ENCODE measurements around the gene VAPB. TPM values are rescaled to one million over a fixed set of nuclear protein-coding genes. Genes with fewer than 3 reads are reported as not detected.

The VAPB gene
- polyA plus RNA-seq, 2 donors: 19.7 to 20.2 TPM

- Histone ChIP-seq H3K4me1 (ENCODE audit: control insufficient read depth in 2 of 2, insufficient read depth in 2 of 2, low read length in 1 of 2) (peaks cover 0 to 3% of the 10 kb centered on the region in 2 donors), H3K27ac (ENCODE audit: low read depth in 2 of 2, low read length in 1 of 2) (no peak overlapping the region), H3K27me3 (ENCODE audit: control insufficient read depth in 1 of 2, insufficient read depth in 2 of 2, low read length in 2 of 2) (no peaks in the 10 kb centered on the region), H3K36me3 (ENCODE audit: control insufficient read depth in 2 of 2, insufficient read depth in 2 of 2, low read length in 1 of 2) (peaks cover 0 to 9% of the 10 kb centered on the region in 2 donors), H3K4me3 (ENCODE audit: low read depth in 1 of 2, low read length in 2 of 2) (no peak overlapping the region), H3K9me3 (ENCODE audit: control insufficient read depth in 2 of 2, insufficient read depth in 1 of 2, low read depth in 1 of 2, low read length in 1 of 2) (no peaks in the 10 kb centered on the region)
- WGBS, 2 donors: 96 to 97% methylated on average over 2 of the region's 2 CpGs
Measured at GRCh38 chr20:58428364-58428763, 39.3 kb downstream of the VAPB start.

GRCh38 chr20:58429303-58429702, 40.3 kb downstream of the VAPB start:
- no peaks in the 10 kb centered on the region for H3K27me3 ChIP-seq (ENCODE audit: control insufficient read depth in 1 of 2, insufficient read depth in 2 of 2, low read length in 2 of 2)
- peaks cover 3% of the 10 kb centered on the region in 2 donors for H3K4me1 ChIP-seq (ENCODE audit: control insufficient read depth in 2 of 2, insufficient read depth in 2 of 2, low read length in 1 of 2)
- H3K9me3 ChIP-seq (ENCODE audit: control insufficient read depth in 2 of 2, insufficient read depth in 1 of 2, low read depth in 1 of 2, low read length in 1 of 2): no peaks in the 10 kb centered on the region
- peaks cover 0 to 9% of the 10 kb centered on the region in 2 donors for H3K36me3 ChIP-seq (ENCODE audit: control insufficient read depth in 2 of 2, insufficient read depth in 2 of 2, low read length in 1 of 2)
- no peak overlapping the region for H3K27ac ChIP-seq (ENCODE audit: low read depth in 2 of 2, low read length in 1 of 2)
- no peak overlapping the region for H3K4me3 ChIP-seq (ENCODE audit: low read depth in 1 of 2, low read length in 2 of 2)
- 88 to 92% methylated on average over 7 of the region's 7 CpGs for whole genome bisulfite sequencing, 2 donors

GRCh38 chr20:58431134-58431533, 42.1 kb downstream of the VAPB start:
- H3K4me3 ChIP-seq (ENCODE audit: low read depth in 1 of 2, low read length in 2 of 2): no peak overlapping the region
- peaks cover 0 to 10% of the 10 kb centered on the region in 2 donors for H3K36me3 ChIP-seq (ENCODE audit: control insufficient read depth in 2 of 2, insufficient read depth in 2 of 2, low read length in 1 of 2)
- no peaks in the 10 kb centered on the region for H3K27me3 ChIP-seq (ENCODE audit: control insufficient read depth in 1 of 2, insufficient read depth in 2 of 2, low read length in 2 of 2)
- H3K9me3 ChIP-seq (ENCODE audit: control insufficient read depth in 2 of 2, insufficient read depth in 1 of 2, low read depth in 1 of 2, low read length in 1 of 2): no peaks in the 10 kb centered on the region
- 94 to 98% methylated on average over 2 of the region's 2 CpGs for WGBS, 2 donors
- peaks cover 3% of the 10 kb centered on the region in 2 donors for H3K4me1 ChIP-seq (ENCODE audit: control insufficient read depth in 2 of 2, insufficient read depth in 2 of 2, low read length in 1 of 2)
- no peak overlapping the region for H3K27ac ChIP-seq (ENCODE audit: low read depth in 2 of 2, low read length in 1 of 2)

- H3K36me3 ChIP-seq (ENCODE audit: control insufficient read depth in 2 of 2, insufficient read depth in 2 of 2, low read length in 1 of 2): peaks cover 0 to 8% of the 10 kb centered on the region in 2 donors
- H3K4me1 ChIP-seq (ENCODE audit: control insufficient read depth in 2 of 2, insufficient read depth in 2 of 2, low read length in 1 of 2): peaks cover 3% of the 10 kb centered on the region in 2 donors
- no peak overlapping the region for H3K27ac ChIP-seq (ENCODE audit: low read depth in 2 of 2, low read length in 1 of 2)
- WGBS, 2 donors: 66 to 72% methylated on average over 3 of the region's 3 CpGs
- H3K27me3 ChIP-seq (ENCODE audit: control insufficient read depth in 1 of 2, insufficient read depth in 2 of 2, low read length in 2 of 2): no peaks in the 10 kb centered on the region
- no peaks in the 10 kb centered on the region for H3K9me3 ChIP-seq (ENCODE audit: control insufficient read depth in 2 of 2, insufficient read depth in 1 of 2, low read depth in 1 of 2, low read length in 1 of 2)
- H3K4me3 ChIP-seq (ENCODE audit: low read depth in 1 of 2, low read length in 2 of 2): no peak overlapping the region
Measured at GRCh38 chr20:58432186-58432954, 43.3 kb downstream of the VAPB start.

GRCh38 chr20:58433029-58433647, 44.1 kb downstream of the VAPB start:
- WGBS, 2 donors: 88 to 97% methylated on average over 2 of the region's 2 CpGs
- Histone ChIP-seq H3K4me1 (ENCODE audit: control insufficient read depth in 2 of 2, insufficient read depth in 2 of 2, low read length in 1 of 2) (peaks cover 3% of the 10 kb centered on the region in 2 donors), H3K9me3 (ENCODE audit: control insufficient read depth in 2 of 2, insufficient read depth in 1 of 2, low read depth in 1 of 2, low read length in 1 of 2) (no peaks in the 10 kb centered on the region), H3K4me3 (ENCODE audit: low read depth in 1 of 2, low read length in 2 of 2) (no peak overlapping the region), H3K27me3 (ENCODE audit: control insufficient read depth in 1 of 2, insufficient read depth in 2 of 2, low read length in 2 of 2) (no peaks in the 10 kb centered on the region), H3K36me3 (ENCODE audit: control insufficient read depth in 2 of 2, insufficient read depth in 2 of 2, low read length in 1 of 2) (peaks cover 0 to 8% of the 10 kb centered on the region in 2 donors), H3K27ac (ENCODE audit: low read depth in 2 of 2, low read length in 1 of 2) (no peak overlapping the region)

- Histone ChIP-seq H3K9me3 (ENCODE audit: control insufficient read depth in 2 of 2, insufficient read depth in 1 of 2, low read depth in 1 of 2, low read length in 1 of 2) (no peaks in the 10 kb centered on the region), H3K27me3 (ENCODE audit: control insufficient read depth in 1 of 2, insufficient read depth in 2 of 2, low read length in 2 of 2) (no peaks in the 10 kb centered on the region), H3K4me3 (ENCODE audit: low read depth in 1 of 2, low read length in 2 of 2) (no peak overlapping the region), H3K27ac (ENCODE audit: low read depth in 2 of 2, low read length in 1 of 2) (no peak overlapping the region), H3K36me3 (ENCODE audit: control insufficient read depth in 2 of 2, insufficient read depth in 2 of 2, low read length in 1 of 2) (peaks cover 0 to 8% of the 10 kb centered on the region in 2 donors), H3K4me1 (ENCODE audit: control insufficient read depth in 2 of 2, insufficient read depth in 2 of 2, low read length in 1 of 2) (peaks cover 3% of the 10 kb centered on the region in 2 donors)
- WGBS, 2 donors: 48 to 50% methylated on average over 1 of the region's 1 CpG
Measured at GRCh38 chr20:58433759-58434158, 44.7 kb downstream of the VAPB start.

GRCh38 chr20:58434326-58434725, 45.3 kb downstream of the VAPB start:
- 81 to 93% methylated on average over 5 of the region's 5 CpGs for WGBS, 2 donors
- H3K36me3 ChIP-seq (ENCODE audit: control insufficient read depth in 2 of 2, insufficient read depth in 2 of 2, low read length in 1 of 2): peaks cover 0 to 9% of the 10 kb centered on the region in 2 donors
- H3K4me3 ChIP-seq (ENCODE audit: low read depth in 1 of 2, low read length in 2 of 2): no peak overlapping the region
- H3K27me3 ChIP-seq (ENCODE audit: control insufficient read depth in 1 of 2, insufficient read depth in 2 of 2, low read length in 2 of 2): no peaks in the 10 kb centered on the region
- peaks cover 3% of the 10 kb centered on the region in 2 donors for H3K4me1 ChIP-seq (ENCODE audit: control insufficient read depth in 2 of 2, insufficient read depth in 2 of 2, low read length in 1 of 2)
- no peaks in the 10 kb centered on the region for H3K9me3 ChIP-seq (ENCODE audit: control insufficient read depth in 2 of 2, insufficient read depth in 1 of 2, low read depth in 1 of 2, low read length in 1 of 2)
- no peak overlapping the region for H3K27ac ChIP-seq (ENCODE audit: low read depth in 2 of 2, low read length in 1 of 2)

- H3K4me3 ChIP-seq (ENCODE audit: low read depth in 1 of 2, low read length in 2 of 2): no peak overlapping the region
- peaks cover 2 to 10% of the 10 kb centered on the region in 2 donors for H3K36me3 ChIP-seq (ENCODE audit: control insufficient read depth in 2 of 2, insufficient read depth in 2 of 2, low read length in 1 of 2)
- no peaks in the 10 kb centered on the region for H3K9me3 ChIP-seq (ENCODE audit: control insufficient read depth in 2 of 2, insufficient read depth in 1 of 2, low read depth in 1 of 2, low read length in 1 of 2)
- peaks cover 3% of the 10 kb centered on the region in 2 donors for H3K4me1 ChIP-seq (ENCODE audit: control insufficient read depth in 2 of 2, insufficient read depth in 2 of 2, low read length in 1 of 2)
- no peak overlapping the region for H3K27ac ChIP-seq (ENCODE audit: low read depth in 2 of 2, low read length in 1 of 2)
- 90 to 91% methylated on average over 6 of the region's 6 CpGs for WGBS, 2 donors
- H3K27me3 ChIP-seq (ENCODE audit: control insufficient read depth in 1 of 2, insufficient read depth in 2 of 2, low read length in 2 of 2): no peaks in the 10 kb centered on the region
Measured at GRCh38 chr20:58435237-58435636, 46.2 kb downstream of the VAPB start.

GRCh38 chr20:58436868-58437645, 48.0 kb downstream of the VAPB start:
- Histone ChIP-seq H3K27ac (ENCODE audit: low read depth in 2 of 2, low read length in 1 of 2) (no peak overlapping the region), H3K36me3 (ENCODE audit: control insufficient read depth in 2 of 2, insufficient read depth in 2 of 2, low read length in 1 of 2) (peaks cover 2 to 7% of the 10 kb centered on the region in 2 donors), H3K4me1 (ENCODE audit: control insufficient read depth in 2 of 2, insufficient read depth in 2 of 2, low read length in 1 of 2) (peaks cover 0 to 3% of the 10 kb centered on the region in 2 donors), H3K27me3 (ENCODE audit: control insufficient read depth in 1 of 2, insufficient read depth in 2 of 2, low read length in 2 of 2) (no peaks in the 10 kb centered on the region), H3K4me3 (ENCODE audit: low read depth in 1 of 2, low read length in 2 of 2) (no peak overlapping the region), H3K9me3 (ENCODE audit: control insufficient read depth in 2 of 2, insufficient read depth in 1 of 2, low read depth in 1 of 2, low read length in 1 of 2) (no peaks in the 10 kb centered on the region)
- 82 to 91% methylated on average over 5 of the region's 5 CpGs for WGBS, 2 donors

Measured in esophagus (tissue), 2 donors.